GM19467 (cell line): ENCODE data around the gene RHD.
"Not testable (repeated sequence)": the region's sequence is repeated elsewhere in the genome, so short reads cannot be mapped to it uniquely, and the experiment has no call there.

Experiments
- ATAC-seq: cut with Tn5 transposase; IDR thresholded peaks from one replicate; pipeline ENCODE4 v1.9.1; 2021; ENCODE audit warnings: mild to moderate bottlenecking, moderate library complexity; ENCODE audit not compliant: unreplicated experiment

Gene RHD

DNA sequence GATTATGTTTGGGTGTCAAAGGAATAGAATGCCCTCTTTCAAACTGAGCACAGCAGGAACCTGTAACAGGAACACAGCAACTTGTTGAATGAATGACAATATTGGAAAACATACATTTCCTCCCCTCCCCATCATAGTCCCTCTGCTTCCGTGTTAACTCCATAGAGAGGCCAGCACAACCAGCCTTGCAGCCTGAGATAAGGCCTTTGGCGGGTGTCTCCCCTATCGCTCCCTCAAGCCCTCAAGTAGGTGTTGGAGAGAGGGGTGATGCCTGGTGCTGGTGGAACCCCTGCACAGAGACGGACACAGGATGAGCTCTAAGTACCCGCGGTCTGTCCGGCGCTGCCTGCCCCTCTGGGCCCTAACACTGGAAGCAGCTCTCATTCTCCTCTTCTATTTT lies at the start of gene RHD:
TSS of gene RHD (plus strand) at position 272 of the 400 bp plus-strand sequence. CDS start at position 311, 39 bp downstream.
- not testable (repeated sequence) for ATAC-seq

- ATAC-seq: no peak
Observed at GRCh38 chr1:25222606-25223005, 49.7 kb upstream of the RHD start.

DNA sequence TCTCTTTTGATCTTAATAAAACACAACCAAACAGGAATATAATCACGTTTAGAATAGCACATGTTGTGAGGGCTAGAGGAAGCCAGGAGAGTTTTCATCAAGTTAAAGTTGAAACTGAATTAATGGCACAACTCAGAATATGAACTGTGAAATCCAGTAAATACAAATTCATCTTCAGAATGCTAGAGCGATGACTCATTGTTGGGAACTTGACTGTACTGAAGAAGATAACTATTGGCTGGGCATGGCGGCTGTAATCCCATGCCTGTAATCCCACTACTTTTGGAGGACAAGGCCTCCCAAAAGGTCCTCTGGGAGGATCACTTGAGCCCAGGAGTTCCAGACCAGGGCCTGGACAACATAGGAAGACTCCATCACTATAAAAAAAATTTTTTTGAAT lies 48.8 kb upstream of the RHD start:
- no peak for ATAC-seq

GRCh38 chr1:25232027-25232865 lies 40.1 kb upstream of the RHD start, which contains the start of gene SYF2:
TSS of gene SYF2 (minus strand) at chr1:25232502. CDS start at chr1:25232467, 35 bp downstream.
- peak; percentile 76 for ATAC-seq

DNA sequence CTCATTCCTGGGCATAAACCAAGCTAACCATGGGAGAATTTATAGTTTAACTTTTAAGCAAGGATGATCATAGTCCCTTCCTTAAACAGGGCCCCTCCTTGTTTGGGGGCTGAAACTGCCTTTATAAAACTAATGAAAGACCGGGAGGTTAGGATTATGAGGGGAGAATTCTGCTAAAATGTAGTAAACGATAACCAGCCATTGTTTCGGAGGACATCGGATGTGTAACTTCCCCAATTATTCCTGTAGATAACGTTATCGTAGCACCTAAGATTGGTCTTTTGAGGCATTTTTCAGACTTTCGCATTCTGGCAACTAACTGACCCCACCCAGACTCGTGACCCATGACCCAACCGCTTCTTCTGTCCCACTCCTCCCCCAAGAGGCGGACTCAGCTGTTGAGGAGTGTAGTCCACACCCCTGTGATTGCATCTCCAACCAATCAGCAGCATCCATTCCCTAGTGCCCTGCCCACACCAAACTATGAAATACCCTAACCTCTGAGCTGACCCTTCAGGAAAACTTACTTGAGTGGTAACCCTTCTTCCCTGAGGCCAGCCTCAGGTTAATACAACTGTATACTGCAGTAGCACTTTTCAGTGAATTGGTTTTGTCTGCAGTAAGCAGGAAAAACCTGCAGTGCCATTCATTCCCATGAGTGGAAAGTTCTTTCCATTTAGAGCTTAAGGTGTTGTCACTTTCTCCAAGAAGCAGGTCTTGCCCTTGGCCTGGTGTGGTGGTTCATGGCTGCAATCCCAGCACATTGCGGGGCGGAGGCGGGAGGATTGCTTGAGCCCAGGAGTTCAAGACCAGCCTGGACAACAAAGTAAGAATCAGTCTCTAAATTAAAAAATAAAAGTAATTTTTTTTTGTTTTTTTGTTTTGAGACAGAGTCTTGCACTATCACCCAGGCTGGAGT lies 39.2 kb upstream of the RHD start:
- ATAC-seq: no peak

DNA sequence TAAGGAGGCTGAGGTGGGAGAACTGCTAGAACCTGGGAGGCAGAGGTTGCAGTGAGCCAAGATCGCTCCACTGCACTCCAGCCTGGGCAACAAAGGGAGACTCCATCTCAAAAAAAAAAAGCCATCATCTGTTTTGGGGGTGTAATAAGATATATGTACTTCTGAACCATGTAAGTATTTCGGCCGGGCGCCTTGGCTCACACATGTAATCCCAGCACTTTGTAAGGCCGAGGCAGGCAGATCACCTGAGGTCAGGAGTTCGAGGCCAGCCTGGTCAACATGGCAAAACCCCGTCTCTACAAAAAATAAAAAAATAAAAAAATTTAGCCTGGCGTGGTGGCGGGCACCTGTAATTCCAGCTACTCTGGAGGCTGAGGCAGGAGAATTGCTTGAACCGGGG lies 36.9 kb upstream of the RHD start:
- not testable (repeated sequence) for ATAC-seq

- not testable (repeated sequence) for ATAC-seq
Observed at GRCh38 chr1:25236261-25236660, 36.0 kb upstream of the RHD start.

DNA sequence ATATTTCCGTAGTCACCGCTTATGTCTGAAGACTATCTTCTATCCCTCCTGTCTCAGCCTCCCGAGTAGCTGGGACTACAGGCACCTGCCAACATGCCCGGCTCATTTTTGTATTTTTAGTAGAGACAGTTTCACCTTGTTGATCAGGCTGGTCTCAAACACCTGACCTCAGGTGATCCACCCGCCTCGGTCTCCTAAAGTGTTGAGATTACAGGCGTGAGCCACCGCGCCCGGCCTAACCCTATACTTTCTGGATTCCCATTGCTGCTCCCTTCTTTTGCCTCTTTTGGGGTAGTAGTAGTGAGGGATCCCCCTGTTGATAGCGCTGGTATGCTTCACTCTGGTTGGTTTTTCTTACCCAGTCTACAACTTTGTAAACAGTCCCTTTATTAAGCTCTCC lies 34.3 kb upstream of the RHD start:
- ATAC-seq: no peak

GRCh38 chr1:25239681-25240541 lies 32.4 kb upstream of the RHD start:
- ATAC-seq: peak; percentile 64

DNA sequence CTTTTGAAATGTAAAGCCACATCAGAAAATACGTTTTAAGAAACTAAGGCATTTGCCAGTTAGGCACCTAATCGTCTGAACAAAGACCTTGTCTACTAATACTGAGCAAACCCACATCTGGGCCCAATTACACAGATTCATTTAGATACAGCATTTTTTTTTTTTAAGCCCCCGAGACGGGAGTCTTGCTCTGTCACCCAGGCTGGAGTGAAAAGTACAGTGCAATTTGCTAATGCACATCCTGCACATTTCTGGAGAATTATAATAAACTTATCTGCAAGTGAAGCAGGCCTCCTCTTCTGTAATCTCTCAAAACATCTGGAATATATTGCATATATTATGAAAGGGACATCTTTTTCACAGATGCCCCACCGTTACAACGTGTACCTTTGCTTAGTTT lies 28.4 kb upstream of the RHD start:
- ATAC-seq: no peak

DNA sequence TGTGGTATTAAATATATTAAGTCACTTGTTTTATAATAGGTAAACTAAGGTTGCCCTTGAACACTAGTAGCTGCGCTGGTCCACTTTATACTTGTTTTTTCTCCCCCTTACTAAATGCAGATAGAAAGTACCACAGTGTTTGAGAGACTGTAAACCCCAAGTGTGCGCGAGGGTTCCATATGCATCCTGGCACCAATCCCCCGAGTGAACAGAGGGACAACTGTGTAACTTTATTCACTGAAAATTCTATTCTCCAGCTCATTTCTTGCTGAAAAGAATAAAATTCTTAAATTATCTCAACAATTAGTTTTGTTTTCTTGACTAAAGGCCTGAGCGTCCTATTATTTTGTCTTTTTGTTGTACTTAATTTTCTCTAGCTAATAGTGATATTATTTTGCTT lies 26.9 kb upstream of the RHD start:
- ATAC-seq: no peak

DNA sequence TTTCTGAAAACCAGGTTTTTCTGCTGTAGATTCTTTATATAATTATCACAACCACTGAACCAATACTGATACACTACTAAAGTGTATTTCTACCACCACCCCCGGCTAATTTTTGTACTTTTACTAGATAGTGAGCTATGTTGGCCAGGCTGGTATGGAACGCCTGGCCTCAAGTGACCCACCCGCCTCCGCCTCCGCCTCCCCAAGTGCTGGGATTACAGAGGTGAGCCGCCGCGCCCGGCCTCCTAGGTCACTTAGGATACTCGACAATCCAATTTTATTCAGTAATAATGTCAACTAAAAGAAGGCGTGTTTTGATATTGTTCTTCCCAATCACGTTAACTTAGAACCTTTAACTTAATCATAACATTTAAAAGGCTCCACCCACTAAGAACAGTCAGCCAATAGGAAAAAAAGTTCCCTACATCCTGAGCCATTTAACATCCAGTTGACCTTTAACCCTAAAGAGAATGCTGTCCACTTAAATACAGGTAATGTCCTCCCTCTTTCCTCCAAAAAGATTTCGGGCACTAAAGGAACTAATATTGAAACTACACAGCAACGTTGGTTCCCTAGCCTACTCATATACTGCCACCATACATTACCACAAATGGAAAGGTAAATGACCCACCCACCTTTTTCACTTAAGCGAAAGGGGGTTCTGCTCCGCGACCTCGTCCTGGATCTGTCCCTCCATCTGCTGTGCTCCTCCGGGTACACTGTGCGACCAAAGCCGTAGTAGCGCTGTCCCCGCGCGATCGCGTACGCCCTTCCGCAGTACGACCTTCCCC lies 26.3 kb upstream of the RHD start:
- ATAC-seq: peak; percentile 5

GRCh38 chr1:25246600-25247023 lies 25.7 kb upstream of the RHD start:
- peak; percentile 6 for ATAC-seq

- peak; percentile 81 for ATAC-seq
Observed at GRCh38 chr1:25247024-25247828, 25.1 kb upstream of the RHD start, which contains the start of gene RSRP1. TSS of gene RSRP1 (minus strand) at chr1:25247454. CDS start at chr1:25246963, 491 bp downstream.

- ATAC-seq: no peak
Observed at GRCh38 chr1:25247829-25248754, 24.2 kb upstream of the RHD start.

DNA sequence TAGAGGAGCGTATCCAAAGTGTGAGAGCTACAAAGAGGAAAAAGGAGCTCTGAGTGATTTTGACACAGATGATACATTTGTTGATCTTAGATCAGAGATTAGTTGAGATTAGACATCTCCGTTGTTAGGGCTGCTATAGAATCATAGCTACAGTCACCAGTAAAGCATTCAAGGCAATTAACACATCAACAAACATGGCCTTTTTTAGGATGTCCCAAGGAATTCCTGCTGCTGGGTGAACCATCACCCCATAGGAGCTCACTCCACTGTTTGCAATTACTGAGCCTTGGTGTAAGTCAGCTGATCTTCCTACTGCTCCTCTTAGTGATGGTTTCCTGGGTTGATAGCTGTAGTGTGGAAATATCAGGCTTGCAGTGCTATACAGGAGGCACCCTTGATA lies 18.4 kb upstream of the RHD start:
- no peak for ATAC-seq

DNA sequence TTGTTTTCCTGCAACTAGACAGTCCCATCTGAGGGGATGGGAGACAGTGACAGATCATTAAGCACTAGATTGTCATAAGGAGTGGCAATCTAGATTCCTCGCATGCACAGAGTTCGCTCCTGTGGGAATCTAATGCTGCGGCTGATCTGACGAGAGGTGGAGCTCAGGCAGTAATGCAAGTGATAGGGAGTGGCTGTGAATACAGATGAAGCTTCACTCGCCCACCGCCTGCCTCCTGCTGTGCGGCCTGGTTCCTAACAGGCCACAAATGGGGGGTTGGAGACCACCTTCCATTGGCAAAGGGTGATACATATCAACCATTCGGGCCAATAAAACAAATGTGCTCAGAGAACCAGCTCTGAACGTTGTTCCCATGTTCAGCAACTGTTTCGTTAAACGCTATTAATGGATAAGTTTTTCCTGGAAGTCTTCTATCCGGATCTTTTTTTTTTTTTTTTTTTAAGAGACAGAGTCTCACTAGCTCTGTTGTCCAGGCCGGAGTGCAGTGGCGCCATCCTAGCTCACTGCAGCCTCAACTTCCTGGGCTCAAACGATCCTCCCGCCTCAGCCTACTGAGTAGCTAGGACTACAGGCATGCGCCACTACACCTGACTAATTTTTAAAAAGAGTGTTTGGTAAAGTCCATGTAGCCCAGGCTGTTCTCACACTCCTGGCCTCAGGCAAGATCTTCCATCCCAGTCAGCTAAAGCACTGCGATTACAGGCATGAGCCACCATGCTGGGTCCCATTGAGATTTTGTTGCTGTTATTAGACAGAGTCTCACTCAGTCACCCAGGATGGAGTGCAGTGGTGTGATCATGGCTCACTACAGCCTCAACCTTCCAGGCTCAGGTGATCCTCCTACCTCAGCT lies 16.4 kb upstream of the RHD start:
- no peak for ATAC-seq
